SU-DHL-6 (cell line): ENCODE measurements around the gene KRT77.

ENCODE experiments used
- H2AFZ ChIP-seq: fragments of 200-600 bp; sonication (generic); 2 replicates; pipeline ENCODE4 v1.6.1; 2014; ENCODE audit warnings: low read depth, mild to moderate bottlenecking, moderate library complexity, mixed read lengths, antibody characterized with exemption, low read length; ENCODE audit not compliant: severe bottlenecking
- H3F3A ChIP-seq: fragments of 200-600 bp; shearing (Covaris generic); 2 replicates; pipeline ENCODE4 v1.6.0; 2016; ENCODE audit warnings: antibody characterized with exemption, mild to moderate bottlenecking; ENCODE audit not compliant: insufficient read depth
- H3K27ac ChIP-seq: fragments of 200-600 bp; sonication (generic); 2 replicates; pipeline ENCODE4 v1.5.1; 2016; ENCODE audit warnings: low read depth, mild to moderate bottlenecking, low read length, moderate library complexity, mixed read lengths
- H3K27me3 ChIP-seq: fragments of 200-600 bp; sonication (generic), shearing (Covaris generic); 2 replicates; pipeline ENCODE4 v1.6.0; 2014; ENCODE audit warnings: mild to moderate bottlenecking, low read length
- H3K36me3 ChIP-seq: fragments of 200-600 bp; sonication (generic); 2 replicates; pipeline ENCODE4 v1.6.1; 2014; ENCODE audit warnings: mild to moderate bottlenecking, low read length, mixed read lengths
- H3K4me2 ChIP-seq: fragments of 300-600, 200-600 bp; shearing (Covaris generic), sonication (generic); 2 replicates; pipeline ENCODE4 v1.6.0; 2014; ENCODE audit warnings: low read length, low read depth, mild to moderate bottlenecking; ENCODE audit not compliant: poor library complexity, severe bottlenecking
- H3K4me3 ChIP-seq: fragments of 200-600 bp; sonication (generic); 2 replicates; pipeline ENCODE4 v1.5.1; 2014; ENCODE audit warnings: antibody characterized with exemption, low read length, mild to moderate bottlenecking, mixed read lengths; ENCODE audit not compliant: insufficient read depth, poor library complexity, severe bottlenecking
- H3K79me2 ChIP-seq: fragments of 200-600 bp; sonication (generic); 2 replicates; pipeline ENCODE4 v1.6.1; 2014; ENCODE audit warnings: mild to moderate bottlenecking, low read length, moderate library complexity; ENCODE audit not compliant: insufficient read depth
- H3K9ac ChIP-seq: fragments of 200-600 bp; sonication (generic); 2 replicates; pipeline ENCODE4 v1.7.0; 2014; ENCODE audit warnings: mild to moderate bottlenecking, low read length
- H3K9me2 ChIP-seq: fragments of 200-600 bp; sonication (generic); replicated peaks from 2 replicates; pipeline ENCODE4 v1.6.1; 2014; ENCODE audit warnings: low read length; ENCODE audit not compliant: insufficient read depth
- H3K9me3 ChIP-seq: fragments of 200-600 bp; sonication (generic); 2 replicates; pipeline ENCODE4 v1.6.1; 2014; ENCODE audit warnings: low read length, mixed read lengths; ENCODE audit not compliant: insufficient read depth
- H4K20me1 ChIP-seq: fragments of 200-600 bp; sonication (generic); 2 replicates; pipeline ENCODE4 v1.6.1; 2014; ENCODE audit warnings: low read depth, mild to moderate bottlenecking, antibody characterized with exemption, low read length, moderate library complexity, mixed read lengths
- EZH2phosphoT487 ChIP-seq: fragments of 200-600 bp; sonication (generic), shearing (Covaris generic); conservative IDR thresholded peaks from 2 replicates; pipeline ENCODE4 v1.6.1; 2018; ENCODE audit warnings: mild to moderate bottlenecking, antibody characterized with exemption, low read length, moderate library complexity, mixed read lengths
- TF ChIP-seq, protein P1 (sequence below): fragments of 200-600 bp; sonication (generic); IDR thresholded peaks from one replicate; pipeline ENCODE4 v1.5.1; 2017; ENCODE audit warnings: antibody characterized with exemption, mild to moderate bottlenecking, low read length, moderate library complexity; ENCODE audit not compliant: insufficient read depth, poor library complexity, severe bottlenecking

The KRT77 gene

DNA sequence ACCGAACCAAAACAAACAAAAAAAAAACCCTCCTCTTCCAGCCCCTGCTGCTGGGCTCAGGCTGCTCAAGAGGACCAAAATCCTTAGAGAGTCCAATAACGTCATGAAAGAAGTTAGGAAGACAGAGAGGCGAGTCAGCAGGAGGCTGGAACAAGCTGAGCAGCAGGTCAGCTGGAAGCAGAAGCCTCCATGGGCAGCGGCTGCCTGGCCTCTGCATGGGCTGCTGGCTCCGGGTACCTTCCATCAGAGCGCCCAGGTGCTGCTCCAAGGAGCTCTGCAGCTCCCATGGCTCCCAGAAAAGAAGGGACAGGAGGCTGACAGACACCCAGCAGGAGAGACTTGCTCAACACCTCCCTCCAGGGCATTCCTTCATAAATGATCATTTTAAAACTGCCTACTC is 48.1 kb downstream of the KRT77 start:
- Histone ChIP-seq H3K36me3 (no peaks in the 10 kb centered on the region), H3K4me3 (no peak overlapping the region), H3K79me2 (no peaks in the 10 kb centered on the region), H4K20me1 (no peaks in the 10 kb centered on the region), H3K27me3 (no peaks in the 10 kb centered on the region), H3K9me2 (no peaks in the 10 kb centered on the region), H2AFZ (no peak overlapping the region), H3K4me2 (no peak overlapping the region), H3K9ac (no peak overlapping the region), H3F3A (no peaks in the 10 kb centered on the region), H3K9me3 (no peaks in the 10 kb centered on the region), H3K27ac (no peak overlapping the region)
- no peak for TF ChIP-seq EZH2phosphoT487
- TF ChIP-seq, protein P1, sequence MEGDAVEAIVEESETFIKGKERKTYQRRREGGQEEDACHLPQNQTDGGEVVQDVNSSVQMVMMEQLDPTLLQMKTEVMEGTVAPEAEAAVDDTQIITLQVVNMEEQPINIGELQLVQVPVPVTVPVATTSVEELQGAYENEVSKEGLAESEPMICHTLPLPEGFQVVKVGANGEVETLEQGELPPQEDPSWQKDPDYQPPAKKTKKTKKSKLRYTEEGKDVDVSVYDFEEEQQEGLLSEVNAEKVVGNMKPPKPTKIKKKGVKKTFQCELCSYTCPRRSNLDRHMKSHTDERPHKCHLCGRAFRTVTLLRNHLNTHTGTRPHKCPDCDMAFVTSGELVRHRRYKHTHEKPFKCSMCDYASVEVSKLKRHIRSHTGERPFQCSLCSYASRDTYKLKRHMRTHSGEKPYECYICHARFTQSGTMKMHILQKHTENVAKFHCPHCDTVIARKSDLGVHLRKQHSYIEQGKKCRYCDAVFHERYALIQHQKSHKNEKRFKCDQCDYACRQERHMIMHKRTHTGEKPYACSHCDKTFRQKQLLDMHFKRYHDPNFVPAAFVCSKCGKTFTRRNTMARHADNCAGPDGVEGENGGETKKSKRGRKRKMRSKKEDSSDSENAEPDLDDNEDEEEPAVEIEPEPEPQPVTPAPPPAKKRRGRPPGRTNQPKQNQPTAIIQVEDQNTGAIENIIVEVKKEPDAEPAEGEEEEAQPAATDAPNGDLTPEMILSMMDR = no peak

DNA sequence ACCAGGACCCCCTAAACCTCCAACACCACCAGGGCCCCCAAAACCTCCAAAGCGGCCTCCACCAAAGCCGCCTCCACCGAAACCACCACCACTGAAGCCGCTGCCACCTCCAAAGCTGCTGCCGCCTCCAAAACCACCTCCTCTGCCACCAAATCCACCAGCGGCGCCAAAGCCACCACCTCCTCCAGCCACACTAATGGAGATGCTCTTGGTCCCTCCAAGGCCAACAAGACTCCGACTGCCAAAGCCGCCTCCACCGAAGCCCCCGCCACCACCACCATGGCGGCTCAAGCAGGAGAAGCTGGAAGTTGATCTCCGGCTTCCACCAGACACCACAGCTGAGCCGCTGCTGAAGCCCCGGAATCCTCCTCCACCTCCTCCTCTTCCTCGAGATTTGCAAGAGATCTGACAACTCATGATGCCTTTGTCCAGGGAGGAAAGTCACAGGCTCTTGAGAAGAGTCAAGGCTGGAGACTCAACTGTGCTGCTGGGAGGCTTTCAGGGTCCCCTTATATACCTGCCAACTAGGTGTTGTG is 51.5 kb downstream of the KRT77 start, which contains the start of gene KRT2:
Gene KRT2, minus strand, starts transcription at position 486 of the 536 bp plus-strand sequence. Its CDS starts 69 bp downstream, at position 417.
- Histone ChIP-seq H3K27me3 (no peaks in the 10 kb centered on the region), H3K9me2 (no peaks in the 10 kb centered on the region), H3K27ac (no peak within 1 kb of the TSS), H3K79me2 (no peaks in the 10 kb centered on the region), H3K36me3 (no peaks in the 10 kb centered on the region), H2AFZ (no peak within 1 kb of the TSS), H3K9me3 (no peaks in the 10 kb centered on the region), H4K20me1 (no peaks in the 10 kb centered on the region), H3K9ac (no peak within 1 kb of the TSS), H3K4me3 (no peak within 1 kb of the TSS), H3F3A (no peaks in the 10 kb centered on the region), H3K4me2 (no peak within 1 kb of the TSS)
- no peak for TF ChIP-seq EZH2phosphoT487
- TF ChIP-seq, protein P1 = no peak

DNA sequence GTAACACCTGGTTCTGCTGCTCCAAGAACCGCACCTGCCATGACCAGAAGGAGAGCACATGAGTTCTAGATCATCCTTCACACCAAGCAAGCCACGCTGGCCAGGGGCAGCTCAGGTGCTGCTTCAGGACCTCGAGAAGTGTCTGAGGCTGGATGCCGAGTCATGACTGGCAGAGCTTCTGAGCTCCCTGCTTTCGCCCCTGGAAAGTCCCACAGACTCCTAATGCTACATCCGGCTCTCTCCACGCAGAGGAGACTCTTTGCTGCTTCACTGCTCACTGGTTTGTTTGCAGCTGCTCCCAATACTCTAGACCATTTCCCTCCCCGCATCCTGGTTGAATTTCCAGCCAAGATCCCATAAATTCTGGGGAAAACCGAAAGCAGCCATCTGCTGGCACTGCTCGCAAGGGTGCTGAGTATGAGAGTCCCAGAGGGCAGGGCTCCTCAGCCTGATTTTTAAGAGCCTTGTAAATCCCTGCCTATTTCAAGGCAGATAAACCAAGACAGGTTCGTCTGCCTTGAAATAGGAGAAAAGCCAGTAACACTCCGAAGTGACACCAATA is 52.7 kb downstream of the KRT77 start:
- no peak overlapping the region for H3K9ac ChIP-seq
- TF ChIP-seq, protein P1 = no peak
- TF ChIP-seq EZH2phosphoT487 = no peak
- no peaks in the 10 kb centered on the region for H3K9me3 ChIP-seq
- no peaks in the 10 kb centered on the region for H3K36me3 ChIP-seq
- no peaks in the 10 kb centered on the region for H3K27me3 ChIP-seq
- H2AFZ ChIP-seq = no peak overlapping the region
- no peaks in the 10 kb centered on the region for H3F3A ChIP-seq
- no peak overlapping the region for H3K4me3 ChIP-seq
- H3K9me2 ChIP-seq = no peaks in the 10 kb centered on the region
- H3K27ac ChIP-seq = no peak overlapping the region
- no peak overlapping the region for H3K4me2 ChIP-seq
- no peaks in the 10 kb centered on the region for H4K20me1 ChIP-seq
- no peaks in the 10 kb centered on the region for H3K79me2 ChIP-seq
